Activated naive CD4-positive, alpha-beta T cell treated with anti-CD3 and anti-CD28 coated beads, Interleukin-2, amount 50 U/mL, for 72 hours (primary cell): ENCODE data around the gene SPACDR. TPM values are rescaled to one million over a fixed set of nuclear protein-coding genes. Genes with fewer than 3 reads are reported as not detected.

Experiments
- ATAC-seq, 2 donors: fragments of 150-1000 bp; cut with Tn5 transposase; 2 replicates each; pipeline ENCODE4 v1.10.0; 2021; ENCODE audit warnings: mild to moderate bottlenecking in 2 of 2, moderate library complexity in 2 of 2
- DNase-seq, 2 donors: peaks; one replicate each; pipeline ENCODE4 v3.0.0; 2021 to 2022; ENCODE audit warnings: low spot score in 2 of 2
- H3K27ac Mint-ChIP-seq, 2 donors: one replicate each; pipeline ENCODE4 v1.8.0; 2022; ENCODE audit warnings: mild to moderate bottlenecking in 2 of 2, mixed read lengths in 2 of 2
- H3K36me3 Mint-ChIP-seq, 2 donors: one replicate each; pipeline ENCODE4 v1.8.0; 2022; ENCODE audit warnings: mixed read lengths in 2 of 2
- H3K9me3 Mint-ChIP-seq, 2 donors: one replicate each; pipeline ENCODE4 v1.8.0; 2022; ENCODE audit warnings: mixed read lengths in 2 of 2
- total RNA-seq, 2 donors: library from RNA; stranded (reverse); gene quantifications; one replicate each; pipeline ENCODE4 v1.2.3, GENCODE V29; 2022

Gene SPACDR
- total RNA-seq, 2 donors from 2014 or later: 7.7 to 9.9 TPM

DNA sequence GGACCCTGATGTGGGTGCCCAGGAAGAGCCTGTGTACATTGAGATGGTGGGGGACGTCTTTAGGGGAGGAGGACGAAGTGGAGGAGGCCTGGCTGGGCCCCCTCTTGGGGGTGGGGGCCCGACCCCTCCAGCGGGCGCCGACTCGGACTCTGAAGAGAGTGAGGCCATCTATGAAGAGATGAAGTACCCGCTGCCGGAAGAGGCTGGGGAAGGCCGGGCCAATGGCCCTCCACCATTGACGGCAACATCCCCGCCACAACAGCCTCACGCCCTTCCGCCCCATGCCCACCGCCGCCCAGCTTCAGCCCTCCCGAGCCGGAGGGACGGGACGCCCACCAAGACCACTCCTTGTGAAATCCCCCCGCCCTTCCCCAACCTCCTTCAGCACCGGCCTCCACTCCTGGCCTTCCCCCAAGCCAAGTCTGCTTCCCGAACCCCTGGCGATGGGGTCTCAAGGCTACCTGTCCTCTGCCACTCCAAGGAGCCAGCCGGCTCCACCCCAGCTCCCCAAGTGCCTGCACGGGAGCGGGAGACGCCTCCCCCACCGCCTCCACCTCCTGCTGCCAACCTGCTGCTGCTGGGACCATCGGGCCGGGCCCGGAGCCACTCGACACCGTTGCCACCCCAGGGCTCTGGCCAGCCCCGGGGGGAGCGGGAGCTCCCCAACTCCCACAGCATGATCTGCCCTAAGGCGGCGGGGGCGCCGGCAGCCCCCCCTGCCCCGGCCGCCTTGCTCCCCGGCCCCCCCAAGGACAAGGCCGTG, 24.5 kb upstream of the SPACDR start:
- Mint-ChIP-seq H3K27ac (no peak overlapping the region), H3K9me3 (no peaks in the 10 kb centered on the region), H3K36me3 (no peaks in the 10 kb centered on the region)
- DNase-seq (no peak), ATAC-seq (no peak)

DNA sequence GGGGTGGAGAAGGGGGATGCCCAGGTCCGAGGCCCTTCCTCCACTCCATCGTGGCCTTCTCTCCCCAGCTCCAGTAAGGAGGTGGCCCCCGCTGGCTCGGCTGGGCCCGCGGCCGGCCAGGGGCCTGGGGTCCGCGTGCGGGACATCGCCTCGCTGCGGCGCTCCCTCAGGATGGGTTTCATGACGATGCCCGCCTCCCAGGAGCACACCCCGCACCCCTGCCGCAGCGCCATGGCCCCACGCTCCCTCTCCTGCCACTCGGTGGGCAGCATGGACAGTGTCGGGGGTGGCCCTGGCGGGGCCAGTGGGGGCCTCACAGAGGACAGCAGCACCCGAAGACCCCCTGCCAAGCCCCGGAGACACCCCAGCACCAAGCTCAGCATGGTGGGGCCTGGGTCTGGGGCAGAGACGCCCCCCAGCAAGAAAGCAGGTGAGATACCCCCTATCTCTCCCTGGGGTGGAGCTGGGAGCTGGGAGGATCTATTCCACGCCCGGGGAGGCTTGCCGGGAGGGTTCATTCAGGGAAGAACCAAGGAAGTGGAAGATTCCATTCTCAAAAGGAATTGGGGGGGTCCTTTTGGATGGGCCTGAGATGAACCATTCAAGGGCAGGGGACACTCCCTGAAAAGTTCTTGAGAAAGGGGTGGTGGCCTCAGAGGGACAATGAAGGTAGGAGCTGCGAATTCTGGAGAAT, 22.8 kb upstream of the SPACDR start:
- DNase-seq (no peak), ATAC-seq (no peak)
- Mint-ChIP-seq H3K27ac (no peak overlapping the region), H3K36me3 (no peaks in the 10 kb centered on the region), H3K9me3 (no peaks in the 10 kb centered on the region)

DNA sequence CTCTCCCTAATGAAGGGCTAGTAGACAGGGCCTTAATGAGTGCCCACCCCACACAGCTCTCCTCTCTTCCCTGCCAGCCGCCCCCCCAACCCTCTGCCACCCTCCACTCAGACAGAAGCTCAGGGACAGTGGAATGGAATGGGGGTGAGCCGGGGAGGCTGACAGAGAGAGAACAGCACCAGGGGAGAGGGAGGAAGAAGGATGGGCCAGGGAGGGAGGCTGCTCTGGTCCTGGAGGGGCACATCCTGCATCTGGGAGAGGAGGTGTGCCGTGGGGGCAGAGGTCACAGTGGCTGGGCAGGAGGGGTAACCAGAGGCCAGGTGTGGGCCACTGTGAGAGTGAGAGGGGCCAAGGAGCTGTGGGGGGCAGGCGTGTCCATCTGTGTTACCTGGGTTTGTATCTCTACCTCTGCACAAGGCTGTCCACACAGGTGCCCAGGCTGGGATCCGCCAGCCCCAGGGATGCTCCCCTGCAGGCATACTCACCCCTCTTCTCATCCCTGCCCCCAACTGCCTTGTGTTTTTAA, 22.1 kb upstream of the SPACDR start:
- H3K27ac Mint-ChIP-seq: no peak overlapping the region
- no peak for DNase-seq
- no peak for ATAC-seq
- no peaks in the 10 kb centered on the region for H3K36me3 Mint-ChIP-seq
- H3K9me3 Mint-ChIP-seq: no peaks in the 10 kb centered on the region

DNA sequence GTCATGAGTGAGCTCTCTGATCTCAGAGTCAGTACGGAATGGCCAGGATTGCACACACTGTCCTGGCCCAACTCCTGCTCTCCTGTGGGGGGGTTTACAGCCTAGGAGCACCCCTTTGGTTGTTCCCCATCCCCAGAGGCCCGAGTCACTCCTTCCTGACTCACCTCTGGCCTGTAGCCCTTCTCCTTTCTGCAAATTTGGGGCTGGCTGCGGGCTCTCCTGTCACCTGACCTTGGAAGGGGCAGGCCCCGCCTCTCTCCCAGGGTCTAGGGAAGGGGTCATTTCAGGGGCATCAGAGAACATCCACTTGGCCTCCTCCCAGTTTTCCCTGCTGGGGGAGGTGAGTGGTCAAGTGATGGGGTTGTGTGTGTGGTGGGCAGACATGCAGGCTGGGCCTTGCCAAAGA, 21.4 kb upstream of the SPACDR start:
- Mint-ChIP-seq H3K36me3 (no peaks in the 10 kb centered on the region), H3K27ac (no peak overlapping the region), H3K9me3 (no peaks in the 10 kb centered on the region)
- no peak for ATAC-seq
- no peak for DNase-seq

DNA sequence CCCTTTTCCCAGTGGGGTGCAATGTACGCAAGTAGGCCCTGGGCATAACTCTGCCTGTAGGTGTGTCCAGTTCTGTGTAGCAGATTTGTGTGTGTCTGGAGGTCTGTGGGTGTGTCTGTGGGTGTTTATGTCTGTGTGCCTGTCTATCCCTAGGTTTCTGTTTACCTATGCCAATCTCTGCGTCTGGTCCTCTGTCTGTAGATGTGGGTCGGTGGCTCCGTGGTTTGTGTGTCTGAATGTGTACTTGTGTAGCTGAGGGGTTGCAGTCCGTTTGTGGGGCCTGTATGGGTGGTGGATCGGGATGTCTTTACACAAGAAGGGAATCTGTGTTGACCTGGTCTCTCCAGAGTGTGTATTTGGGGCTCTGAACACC, 20.6 kb upstream of the SPACDR start:
- ATAC-seq (no peak), DNase-seq (no peak)
- H3K36me3 Mint-ChIP-seq: no peaks in the 10 kb centered on the region
- no peak overlapping the region for H3K27ac Mint-ChIP-seq
- no peaks in the 10 kb centered on the region for H3K9me3 Mint-ChIP-seq

DNA sequence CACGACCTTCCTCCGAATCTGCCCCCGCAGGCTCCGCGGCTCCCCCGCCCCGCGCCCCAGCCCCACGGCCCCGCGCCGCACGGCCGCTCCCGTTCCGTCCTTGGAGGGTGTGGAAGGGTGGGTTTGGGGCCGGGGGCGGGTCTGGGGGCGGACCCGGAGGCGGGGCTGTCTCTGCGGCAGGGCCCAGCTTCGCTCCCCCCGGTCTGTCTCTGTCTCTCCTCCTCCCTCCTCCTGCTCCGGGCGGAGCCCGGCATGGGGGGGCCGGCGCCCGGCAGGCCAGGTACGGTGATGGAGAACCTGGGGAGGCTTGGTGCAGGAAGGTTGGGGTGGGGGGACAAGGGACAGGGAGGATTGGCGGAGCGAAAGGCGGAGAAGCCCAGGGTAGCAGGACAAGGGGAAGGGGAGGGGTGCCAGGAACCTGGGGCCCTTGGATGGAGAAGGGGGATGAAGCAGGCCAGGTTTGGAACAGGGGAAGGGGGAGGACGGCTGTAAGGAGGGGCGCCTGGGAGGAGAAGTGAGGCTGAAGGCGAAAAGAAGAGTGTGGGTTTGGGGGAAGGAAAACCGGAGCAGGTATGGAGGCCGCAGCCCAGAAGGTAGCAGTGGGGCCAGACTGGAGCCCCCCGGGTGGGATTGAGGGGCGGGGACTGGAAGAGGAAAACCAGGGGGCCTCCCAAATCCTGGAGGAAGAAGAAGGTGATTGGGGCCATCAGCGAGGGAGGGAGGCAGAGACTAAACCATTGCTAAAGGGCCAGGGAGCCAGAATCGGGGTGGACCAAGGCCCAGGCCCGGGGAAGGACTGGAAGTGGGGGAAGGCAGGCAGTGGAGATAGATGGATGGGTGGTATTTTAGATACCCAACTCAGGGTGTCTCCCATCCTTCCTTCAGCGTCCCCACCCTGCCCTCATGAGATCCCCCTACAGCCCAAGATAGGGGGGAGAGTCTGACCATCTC, 19.9 kb upstream of the SPACDR start, which contains the start of gene NYAP1:
Gene NYAP1 (plus strand): TSS at position 206 of the 951 bp plus-strand sequence. CDS start 1,385 bp downstream, outside the sequence.
- H3K27ac Mint-ChIP-seq: peak within 1 kb of the TSS; percentile 71 to 92
- no peak for DNase-seq
- H3K36me3 Mint-ChIP-seq: no peaks in the 10 kb centered on the region
- H3K9me3 Mint-ChIP-seq: no peaks in the 10 kb centered on the region
- peak; percentile 3 to 39 for ATAC-seq

DNA sequence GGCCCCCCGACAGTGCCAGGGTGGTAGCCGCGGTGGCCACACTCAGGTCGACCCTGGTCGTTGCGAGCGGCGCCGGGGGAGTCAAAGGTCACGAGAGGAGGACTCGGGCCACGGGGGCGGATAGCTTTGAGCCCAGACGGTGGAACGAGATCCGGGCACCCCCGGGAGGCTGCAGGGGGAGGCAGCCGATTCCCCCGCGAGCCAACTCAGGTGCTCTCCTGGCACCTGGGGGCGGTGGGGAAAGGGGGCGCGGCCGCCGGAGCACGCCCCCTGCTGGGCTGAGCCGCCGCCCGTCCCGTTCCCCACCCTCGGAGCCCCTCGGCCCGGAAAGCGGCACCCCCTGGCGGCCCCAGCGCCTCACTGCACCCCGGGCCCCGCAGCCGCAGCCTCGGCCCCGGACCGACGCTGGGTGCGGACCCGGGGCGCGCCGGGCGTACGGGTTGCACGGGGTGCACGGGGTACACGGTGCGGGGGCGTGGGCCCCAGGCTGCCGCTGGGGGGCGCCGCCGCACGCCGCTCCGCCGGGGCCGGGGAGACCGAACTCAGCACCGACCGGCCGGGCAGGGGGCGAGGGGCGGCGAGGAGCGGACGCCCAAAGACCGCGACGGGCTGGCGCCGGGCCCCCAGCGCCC, 19.1 kb upstream of the SPACDR start:
- ATAC-seq: peak; percentile 64 to 67
- Mint-ChIP-seq H3K9me3 (no peaks in the 10 kb centered on the region), H3K36me3 (no peaks in the 10 kb centered on the region), H3K27ac (peak overlapping the region in 1 of 2 donors; percentile 71)
- DNase-seq: peak; percentile 75 to 97

DNA sequence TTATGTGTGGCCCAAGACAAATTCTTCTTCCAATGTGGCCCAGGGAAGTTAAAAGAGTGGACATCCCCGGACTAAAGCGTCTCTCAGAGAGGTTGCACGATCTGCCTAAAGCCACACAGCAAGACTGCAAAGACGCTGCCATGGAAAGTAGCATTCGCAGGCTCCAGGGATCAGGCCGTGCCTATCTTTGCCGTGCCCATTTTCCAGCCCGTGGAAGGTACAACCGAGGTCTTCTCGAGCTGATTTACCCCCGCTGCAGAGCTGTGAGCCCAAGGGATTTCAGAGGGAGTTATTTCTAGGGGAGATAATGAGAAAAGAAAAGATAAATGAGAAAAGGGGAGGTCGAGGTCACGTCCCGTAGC, 18.6 kb upstream of the SPACDR start:
- H3K27ac Mint-ChIP-seq: peak overlapping the region; percentile 71 to 92
- H3K9me3 Mint-ChIP-seq: no peaks in the 10 kb centered on the region
- no peaks in the 10 kb centered on the region for H3K36me3 Mint-ChIP-seq

DNA sequence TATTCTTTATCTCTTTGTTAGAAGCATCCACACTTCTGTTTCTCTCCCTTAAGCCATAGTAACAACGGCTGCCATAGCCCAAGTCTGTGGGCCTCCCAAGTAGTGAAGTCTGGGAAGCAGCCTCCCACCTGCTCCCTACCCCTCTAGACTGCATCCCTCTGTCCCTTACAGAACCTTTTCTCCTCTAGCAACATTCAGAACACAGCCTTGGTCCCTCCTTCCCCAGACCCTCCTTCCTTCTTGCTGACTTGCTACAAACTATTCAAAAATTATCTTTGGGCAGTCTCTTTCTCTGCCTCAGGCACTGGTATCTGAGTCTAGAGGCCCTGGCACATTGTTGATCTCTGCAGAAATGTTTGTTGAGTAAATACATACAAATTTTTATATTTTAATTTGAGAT, 17.4 kb upstream of the SPACDR start:
- peaks cover 6 to 9% of the 10 kb centered on the region in 2 donors for H3K36me3 Mint-ChIP-seq
- no peak overlapping the region for H3K27ac Mint-ChIP-seq
- no peaks in the 10 kb centered on the region for H3K9me3 Mint-ChIP-seq
- DNase-seq (no peak), ATAC-seq (no peak)

More for the DNA sequence above, 18.6 kb upstream of the SPACDR start:
- no peak for DNase-seq
- ATAC-seq: no peak

DNA sequence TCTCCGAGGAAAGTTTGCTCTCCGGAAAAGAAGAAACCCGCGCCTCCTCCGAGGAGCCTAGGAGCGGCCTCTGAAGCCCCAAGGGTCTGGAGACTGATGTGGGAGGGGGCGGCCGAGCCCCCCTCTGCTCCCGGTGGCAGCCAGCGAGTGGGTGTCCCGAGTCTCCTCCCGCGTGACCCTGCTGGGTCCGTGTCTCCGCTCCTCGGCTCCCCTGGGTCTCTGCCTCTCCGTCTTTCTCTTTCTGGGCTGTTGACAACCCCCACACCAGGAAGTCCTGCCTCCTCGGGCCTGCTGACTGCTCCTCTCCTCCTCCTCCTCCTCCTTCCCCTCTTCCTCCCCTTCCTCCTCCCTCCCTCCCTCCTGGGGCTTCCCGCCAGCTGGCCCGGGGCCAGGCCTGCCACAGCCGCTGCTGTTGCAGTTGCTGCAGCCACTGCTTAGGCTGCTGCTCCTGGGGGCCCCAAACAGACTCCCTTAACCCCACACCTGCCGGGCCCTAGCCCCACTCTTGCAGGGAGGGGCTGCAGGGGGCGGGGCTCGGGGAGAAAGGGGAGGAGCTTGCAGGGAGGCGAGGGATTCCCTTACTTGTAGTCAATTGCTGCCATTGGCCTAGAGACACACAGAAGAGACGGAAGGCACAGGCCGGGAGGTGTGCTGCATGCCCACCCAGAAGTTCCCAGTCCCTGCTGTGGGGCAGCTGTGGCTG, 15.0 kb upstream of the SPACDR start, which contains the start of gene TSC22D4:
Gene TSC22D4 (minus strand): TSS at position 257 of the 703 bp plus-strand sequence. CDS start 1,176 bp downstream, outside the sequence.
- ATAC-seq: peak; percentile 77 to 85
- H3K36me3 Mint-ChIP-seq: peaks cover 6 to 20% of the 10 kb centered on the region in 2 donors

DNA sequence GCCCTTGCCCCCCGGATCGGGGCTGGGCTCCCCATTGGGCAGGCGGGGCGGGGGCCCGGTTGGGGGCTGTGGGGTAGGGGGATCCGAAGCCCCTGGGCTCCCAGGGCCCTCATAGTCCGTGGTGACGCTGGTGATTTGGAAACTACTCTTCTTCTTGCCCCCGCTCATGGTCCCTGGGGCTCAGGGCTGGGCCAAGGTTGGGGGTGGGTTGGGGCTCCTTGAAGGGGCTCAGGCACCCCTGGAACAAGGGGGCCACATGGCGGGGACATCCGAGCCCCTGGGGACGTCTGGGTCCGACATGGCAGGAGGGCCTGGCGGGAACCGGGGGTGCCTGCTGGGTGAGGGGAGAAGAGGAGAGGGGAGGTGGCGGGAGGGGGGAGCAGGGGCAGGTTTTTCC, 13.8 kb upstream of the SPACDR start:
- ATAC-seq (no peak), DNase-seq (no peak)
- peaks cover 10 to 24% of the 10 kb centered on the region in 2 donors for H3K36me3 Mint-ChIP-seq
- peak overlapping the region; percentile 90 to 97 for H3K27ac Mint-ChIP-seq
- no peaks in the 10 kb centered on the region for H3K9me3 Mint-ChIP-seq

More for the DNA sequence above, 15.0 kb upstream of the SPACDR start, which contains the start of gene TSC22D4:
- Mint-ChIP-seq H3K9me3 (no peaks in the 10 kb centered on the region), H3K27ac (peak within 1 kb of the TSS; percentile 90 to 97)
- peak; percentile 91 for DNase-seq

DNA sequence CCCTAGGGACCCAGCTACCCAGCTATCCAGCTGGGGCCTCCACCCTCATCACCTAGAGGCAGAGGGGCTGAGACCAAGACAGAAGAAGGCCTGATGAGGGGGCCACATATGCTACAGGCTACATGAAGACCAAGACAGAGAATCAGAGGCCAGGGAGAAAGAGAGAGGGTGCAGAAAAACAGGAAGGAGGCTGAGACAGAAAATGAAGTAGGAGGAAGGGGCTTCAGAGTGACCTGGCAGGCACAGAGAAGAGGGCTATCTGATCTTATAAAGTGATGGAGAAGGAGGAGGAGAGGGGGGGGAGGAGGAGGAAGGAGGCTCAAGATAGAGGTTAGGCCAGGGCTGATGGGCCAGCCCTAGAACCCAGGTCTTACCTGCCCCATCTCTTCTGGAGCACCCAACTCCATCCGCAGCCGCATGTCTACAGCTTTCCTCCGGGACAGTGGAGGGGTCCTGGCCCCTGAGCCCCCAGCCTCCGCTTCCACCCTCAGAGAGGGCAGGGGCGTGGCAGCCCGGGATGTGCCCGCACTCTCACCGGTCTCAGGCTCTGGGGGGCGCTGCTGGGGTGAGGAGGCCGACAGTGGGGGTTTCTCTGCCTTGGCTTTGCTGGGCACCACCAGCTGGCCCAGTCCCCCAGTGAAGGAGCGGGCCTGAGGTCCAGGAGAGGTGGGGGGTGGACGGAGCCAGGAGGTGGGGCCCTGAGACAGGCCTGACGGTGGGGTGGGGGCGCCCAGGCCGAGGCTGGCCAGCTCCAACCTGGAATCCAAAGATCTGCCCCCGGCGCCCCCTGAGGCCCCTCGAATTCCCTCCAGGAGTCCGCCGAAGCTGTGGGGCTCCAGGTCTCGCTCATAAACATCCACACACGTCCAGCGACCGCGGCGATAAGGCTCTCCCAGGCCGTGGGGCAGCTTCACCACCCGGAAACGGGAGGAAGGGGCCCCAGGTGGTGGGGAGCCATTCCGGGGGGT, 13.1 kb upstream of the SPACDR start:
- H3K27ac Mint-ChIP-seq: peak overlapping the region; percentile 70 to 90
- no peak for ATAC-seq
- H3K36me3 Mint-ChIP-seq: peaks cover 10 to 24% of the 10 kb centered on the region in 2 donors
- H3K9me3 Mint-ChIP-seq: no peaks in the 10 kb centered on the region
- DNase-seq: peak in 1 of 2 donors; percentile 67

DNA sequence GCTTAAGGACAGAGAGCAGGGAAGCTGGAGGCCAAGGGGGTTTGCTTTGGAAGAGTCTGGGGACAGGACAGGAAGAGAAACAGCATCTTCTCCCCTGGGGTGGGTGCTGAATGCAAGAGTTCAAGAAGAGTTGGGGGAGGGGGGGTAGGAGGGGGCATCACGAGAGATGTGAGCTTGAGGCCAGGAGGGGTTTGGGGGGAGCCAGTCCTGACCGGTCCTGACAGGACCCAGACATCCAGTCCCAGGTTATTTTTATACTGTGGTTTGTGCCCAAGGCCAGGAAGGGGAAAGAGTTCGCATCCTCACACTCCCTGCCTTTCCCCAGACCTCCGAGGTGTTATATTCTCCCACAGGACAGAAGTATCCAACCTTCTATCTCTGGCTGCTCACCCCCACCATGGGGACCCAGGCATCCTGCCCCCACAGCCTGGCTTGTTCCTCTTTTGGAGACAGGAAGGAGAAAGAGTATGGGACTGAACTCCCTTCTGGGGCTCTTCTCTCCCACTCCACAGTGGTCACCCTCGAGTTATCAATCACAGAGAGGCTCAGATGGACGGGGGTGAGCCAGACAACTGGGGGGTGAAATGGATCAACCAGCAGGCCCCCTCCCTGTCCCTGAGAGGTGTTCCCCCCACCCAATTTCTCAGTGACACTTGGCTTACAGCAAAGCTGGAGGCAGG, 12.2 kb upstream of the SPACDR start:
- H3K36me3 Mint-ChIP-seq: peaks cover 10 to 24% of the 10 kb centered on the region in 2 donors
- DNase-seq (no peak), ATAC-seq (no peak)
- no peaks in the 10 kb centered on the region for H3K9me3 Mint-ChIP-seq
- peak overlapping the region; percentile 90 to 93 for H3K27ac Mint-ChIP-seq

DNA sequence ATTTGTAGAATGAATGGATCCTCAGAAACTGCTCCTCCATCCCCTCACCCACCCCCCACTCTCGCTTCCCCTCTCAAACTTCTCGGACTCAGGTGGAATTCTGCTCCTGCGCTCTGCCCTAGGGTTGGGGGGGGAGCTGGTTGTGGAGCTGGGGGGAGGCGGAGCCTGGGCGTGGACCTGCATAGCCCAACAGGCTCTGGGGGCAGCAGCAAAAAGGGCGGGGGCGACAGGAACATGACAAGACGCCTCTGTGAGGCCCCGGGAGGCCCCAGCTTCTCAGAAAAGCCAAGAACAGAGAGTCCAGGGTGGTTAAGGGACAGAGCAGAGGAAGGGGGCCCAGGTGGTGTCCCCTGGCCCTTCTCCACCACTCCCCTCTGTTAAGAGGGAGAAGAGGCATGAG, 11.5 kb upstream of the SPACDR start:
- no peak for ATAC-seq
- DNase-seq: no peak
- H3K9me3 Mint-ChIP-seq: no peaks in the 10 kb centered on the region
- peak overlapping the region; percentile 90 to 93 for H3K27ac Mint-ChIP-seq
- peaks cover 10 to 24% of the 10 kb centered on the region in 2 donors for H3K36me3 Mint-ChIP-seq
